Cerebellar cortex (tissue), 1 donor: Measurements from ENCODE around the gene KCNQ1OT1.

ENCODE experiments used
- DNase-seq: peaks from one replicate; pipeline ENCODE4 v3.0.0-alpha.2; 2015; ENCODE audit warnings: low spot score

Gene KCNQ1OT1

DNA sequence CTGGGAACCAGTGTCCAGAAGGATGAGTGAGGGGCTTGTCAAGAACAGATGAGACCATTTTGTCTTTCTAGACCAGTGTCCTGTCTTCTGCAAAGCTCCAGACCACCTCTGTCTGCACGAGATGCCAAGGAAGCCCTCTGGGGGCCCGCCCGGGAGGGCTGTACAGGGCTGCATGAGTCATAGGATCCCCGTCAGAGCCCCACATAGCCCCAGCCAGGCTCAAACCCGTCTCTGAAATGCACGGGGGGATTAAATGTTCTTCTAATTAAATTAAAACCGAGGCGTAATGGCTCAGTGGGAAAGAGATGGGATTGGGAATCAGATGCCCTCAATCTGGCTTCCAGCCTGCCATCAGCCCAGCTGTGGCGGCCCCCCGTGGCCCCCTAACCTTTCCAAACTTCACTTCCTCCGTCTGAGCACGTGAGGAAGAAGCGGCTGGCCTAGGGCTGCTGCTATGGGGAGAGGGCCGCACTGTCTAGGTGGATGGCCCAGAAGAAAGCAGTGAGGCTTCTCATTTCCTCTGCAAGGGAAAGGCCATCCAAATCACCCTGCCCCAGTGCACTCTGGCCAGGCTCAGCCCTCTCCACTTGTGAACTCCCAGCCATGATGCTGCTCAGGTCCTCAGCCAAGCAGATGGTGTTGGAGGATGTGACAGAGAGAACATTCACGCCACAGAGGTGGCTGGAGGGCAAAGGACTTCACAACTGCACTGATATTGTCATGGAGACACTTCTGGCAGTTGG, 32.8 kb downstream of the KCNQ1OT1 start:
- DNase-seq = no peak

DNA sequence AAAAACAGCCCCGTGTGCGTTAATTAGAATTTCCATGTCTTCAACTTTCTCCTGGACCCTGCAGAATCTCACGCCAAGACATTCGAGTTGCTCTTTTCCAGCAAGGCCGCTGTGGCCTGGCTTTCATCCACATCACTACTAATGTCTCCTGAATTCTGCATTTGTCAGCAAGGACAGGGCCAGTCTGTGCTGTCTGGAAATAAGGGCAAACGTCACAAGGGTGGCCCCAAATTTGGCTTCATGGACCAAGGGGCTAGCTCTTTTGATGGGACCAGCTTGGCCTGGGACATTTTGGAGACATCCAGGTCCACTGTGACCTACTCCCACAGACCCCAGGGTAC, 33.4 kb downstream of the KCNQ1OT1 start:
- no peak for DNase-seq

DNA sequence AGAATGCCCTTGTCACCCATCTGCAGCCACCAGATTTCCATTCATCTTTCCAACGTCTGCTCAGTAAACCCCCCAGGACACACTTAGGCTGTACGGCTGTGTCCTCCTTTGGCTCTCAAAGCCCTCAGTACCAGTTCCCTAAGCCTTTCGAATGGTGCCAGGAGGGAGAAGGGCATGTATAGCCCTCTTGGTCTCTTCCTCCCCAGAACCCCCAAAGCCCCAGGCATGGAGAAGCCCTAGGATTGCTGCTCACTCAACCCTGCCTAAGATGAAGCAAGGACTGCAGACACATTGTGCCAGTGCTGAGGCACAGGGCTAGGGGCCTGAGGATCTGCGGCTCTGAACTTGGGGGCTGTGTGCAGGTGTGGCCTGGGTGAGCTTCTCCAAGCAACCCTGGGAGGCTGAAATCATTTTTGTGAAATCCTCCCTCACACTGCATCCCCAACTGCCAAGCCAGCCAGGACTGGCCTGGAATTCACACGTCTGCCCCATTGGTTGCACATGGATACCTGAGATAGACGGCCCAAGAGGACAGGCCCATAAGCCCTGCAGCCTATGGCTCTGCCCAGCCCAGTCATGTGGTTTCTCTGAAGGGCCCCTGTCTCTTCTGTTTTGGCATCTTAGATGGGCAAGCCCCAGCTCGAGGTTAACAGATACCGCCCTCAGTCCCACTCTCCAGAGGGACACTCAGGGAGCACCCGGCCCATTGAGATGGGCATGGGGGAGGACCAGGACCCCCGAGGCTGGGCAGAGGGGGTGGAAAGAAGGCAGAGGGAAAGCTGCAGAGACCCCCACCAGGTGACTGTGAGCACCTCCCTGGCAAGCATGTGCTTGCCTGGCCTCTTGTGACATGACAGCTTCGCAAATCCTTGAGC, 34.0 kb downstream of the KCNQ1OT1 start:
- DNase-seq = no peak

DNA sequence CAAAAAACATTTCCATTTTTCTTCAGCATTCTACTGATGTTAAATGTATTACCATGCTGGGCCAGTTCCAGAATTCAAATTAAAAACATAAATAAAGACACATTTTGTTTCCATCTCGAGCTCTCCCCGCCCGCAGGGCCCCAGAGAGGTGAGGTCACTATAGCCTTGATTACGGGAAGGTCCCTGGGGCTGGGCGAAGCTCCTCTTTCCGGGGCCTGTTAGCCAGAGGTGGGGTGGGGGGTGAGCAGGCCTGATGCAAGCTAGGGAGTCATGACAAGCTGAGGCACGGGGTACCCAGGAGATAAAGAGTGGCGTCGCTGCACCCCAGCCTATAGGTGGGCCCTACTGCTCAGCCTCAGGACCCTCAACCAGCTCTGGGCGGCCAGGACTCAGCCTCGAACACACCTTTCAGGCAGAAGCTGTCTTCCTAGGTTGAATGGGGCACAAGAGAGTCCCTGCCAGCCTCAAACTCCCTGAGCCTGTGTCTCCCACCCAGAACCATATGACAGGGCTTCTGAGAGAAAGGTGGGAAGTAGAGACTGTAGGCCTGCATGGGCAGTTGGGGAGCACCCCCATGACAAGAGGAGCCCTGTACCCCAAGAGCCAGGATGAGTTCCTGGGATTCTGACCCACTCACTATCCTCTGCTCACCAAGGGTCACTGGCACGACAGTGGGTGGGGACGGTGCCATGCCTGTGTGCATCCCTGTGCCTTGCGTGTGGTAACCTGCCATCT, 34.8 kb downstream of the KCNQ1OT1 start:
- no peak for DNase-seq

DNA sequence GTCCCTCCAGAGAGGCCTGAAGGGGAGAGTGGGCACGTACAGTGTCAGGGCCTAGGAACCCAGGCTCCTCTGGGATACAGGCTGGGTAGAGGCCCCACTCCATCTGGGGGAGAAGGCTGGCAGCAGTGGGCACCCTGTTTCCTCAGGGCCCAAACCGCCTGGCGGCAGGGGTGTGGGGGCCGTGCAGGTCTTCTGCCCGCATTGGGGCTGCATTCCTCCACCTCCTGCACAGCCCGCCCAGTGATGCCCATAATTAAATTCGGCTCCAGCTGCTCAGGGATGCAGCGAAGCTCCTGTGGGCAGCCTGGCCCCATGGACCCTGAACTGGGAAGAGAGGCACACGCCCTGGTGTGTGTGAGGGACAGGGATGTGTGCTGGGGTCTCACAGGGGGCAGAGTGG, 35.4 kb downstream of the KCNQ1OT1 start:
- DNase-seq = no peak

DNA sequence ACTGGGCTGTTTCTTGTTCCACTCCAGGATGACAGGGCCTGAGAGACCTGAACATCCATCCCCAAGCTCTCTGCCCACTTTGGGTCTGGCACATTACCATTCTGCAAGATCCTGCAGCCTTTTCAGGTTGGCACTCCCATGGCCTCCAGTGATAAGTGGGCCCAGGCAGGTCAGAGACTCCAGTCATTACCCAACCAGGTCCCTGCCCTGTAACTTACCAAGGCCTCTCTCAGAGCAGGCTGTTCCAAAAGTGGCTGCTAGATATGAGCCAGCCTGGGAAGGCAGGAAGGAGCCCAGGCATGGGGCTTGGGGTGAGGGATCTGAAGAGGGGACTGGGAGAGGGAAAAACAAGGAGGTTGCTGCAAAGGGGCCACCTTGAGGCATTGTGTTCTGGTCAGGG, 35.9 kb downstream of the KCNQ1OT1 start:
- DNase-seq = no peak

DNA sequence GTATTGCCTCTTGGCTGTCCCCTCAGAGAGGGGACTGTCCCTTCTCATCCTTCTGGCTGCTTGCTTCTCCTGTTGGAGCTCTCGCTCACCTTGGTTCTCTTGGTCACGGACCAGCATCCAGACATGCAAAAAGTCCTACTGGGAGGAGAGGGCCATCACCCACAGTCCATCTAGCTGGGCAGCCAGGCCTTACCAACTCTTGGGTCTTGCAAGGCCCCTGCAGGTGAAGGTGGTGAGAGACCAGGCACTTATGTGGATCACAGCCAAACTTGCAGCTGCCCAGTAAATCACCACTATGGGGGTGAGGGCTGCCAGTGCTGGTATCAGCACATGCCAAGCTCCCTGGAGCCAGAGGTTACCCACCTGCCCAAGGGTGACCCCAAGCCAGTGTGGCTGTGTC, 36.3 kb downstream of the KCNQ1OT1 start:
- no peak for DNase-seq

DNA sequence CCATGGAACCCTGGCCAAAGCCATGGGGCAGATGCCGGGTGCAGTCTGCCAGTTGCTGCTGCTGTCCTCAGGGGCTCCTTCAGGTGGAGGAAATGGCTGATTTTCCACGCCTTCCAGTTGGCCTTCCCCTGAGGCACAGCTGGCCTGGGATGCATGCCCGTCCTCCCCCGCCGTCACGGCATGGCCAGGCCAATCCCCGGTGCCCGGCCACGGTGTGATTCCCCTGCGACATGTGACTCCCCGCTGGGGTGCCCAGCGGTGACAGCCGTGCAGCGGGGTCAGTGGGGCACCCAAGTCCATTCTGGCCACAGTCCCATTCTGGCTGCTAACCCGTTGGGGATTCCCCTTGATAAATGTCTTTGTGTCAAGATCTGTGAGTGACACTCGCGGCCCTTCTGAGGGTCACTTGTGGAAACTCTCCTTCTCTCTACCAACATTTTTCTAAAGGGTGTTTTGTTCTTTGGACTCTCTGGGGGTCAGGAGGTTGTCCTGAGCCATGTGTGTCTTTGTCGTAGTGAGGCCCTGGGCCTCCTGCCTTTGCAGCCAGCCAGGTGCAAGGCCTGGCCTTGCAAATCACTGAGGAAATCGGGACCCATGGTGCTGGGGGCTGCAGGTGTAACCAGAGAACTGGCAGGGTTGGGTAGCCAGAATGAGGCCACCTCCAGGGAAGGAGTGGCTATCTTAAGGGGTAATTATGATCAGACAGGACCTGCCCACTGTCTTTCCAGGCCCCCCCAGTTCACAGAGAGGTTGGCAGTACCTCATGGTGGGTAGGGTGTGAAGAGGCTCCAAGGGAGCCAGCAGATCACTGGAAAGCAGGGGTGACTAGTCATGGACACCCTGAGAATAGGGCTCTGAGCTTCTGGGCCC, 37.1 kb downstream of the KCNQ1OT1 start:
- DNase-seq = no peak

DNA sequence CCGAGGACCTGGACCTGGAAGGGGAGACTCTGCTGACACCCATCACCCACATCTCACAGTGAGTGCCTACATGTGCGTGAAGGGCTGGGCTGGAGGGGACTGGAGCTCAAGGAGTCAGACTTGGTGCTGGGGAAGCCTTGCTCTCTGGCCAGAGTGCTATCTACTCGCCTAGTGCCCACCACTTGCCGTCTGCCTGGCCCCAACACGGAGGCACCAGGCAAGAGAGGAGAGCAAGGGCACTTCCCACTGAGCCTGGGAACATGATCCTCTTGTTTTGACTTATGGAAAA, 37.8 kb downstream of the KCNQ1OT1 start:
- no peak for DNase-seq

DNA sequence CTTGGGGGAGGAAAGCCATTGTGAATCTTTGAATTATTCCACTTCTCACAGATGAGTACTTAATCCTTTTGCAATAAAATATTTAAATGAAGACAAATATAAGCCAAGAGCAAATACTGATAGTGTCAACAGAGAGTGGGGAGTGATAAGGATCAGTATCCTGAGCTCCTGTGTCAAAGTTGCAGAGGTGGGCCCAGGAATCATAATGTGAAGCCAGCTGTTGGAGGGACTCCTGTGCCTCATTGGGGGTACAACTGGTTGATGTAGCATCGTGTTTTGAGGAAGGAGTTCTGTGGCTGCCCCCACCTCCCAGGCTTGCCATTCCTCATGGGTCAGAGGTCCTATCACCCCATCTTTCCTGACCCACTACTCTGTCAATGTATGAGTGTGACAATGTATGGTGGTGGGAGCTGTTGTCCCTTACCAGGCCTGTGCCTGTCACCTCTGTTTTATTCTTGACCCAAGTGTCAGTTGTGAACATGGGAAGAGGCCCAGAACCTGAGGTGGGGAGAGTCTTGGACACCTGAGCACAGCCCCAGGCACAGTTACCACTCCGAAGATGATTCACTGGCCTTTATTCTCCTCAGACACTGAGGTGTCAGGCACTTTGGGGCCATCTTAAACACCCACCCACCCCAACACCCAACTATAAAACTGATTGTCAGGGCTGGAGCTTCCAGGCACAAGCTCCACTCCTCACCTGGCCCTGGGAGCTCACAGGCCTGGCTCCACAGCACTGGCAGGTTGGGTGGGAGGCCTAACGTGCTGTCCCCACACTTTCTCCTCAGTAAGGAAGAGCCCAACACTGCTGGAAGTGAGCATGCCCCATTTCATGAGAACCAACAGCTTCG, 38.4 kb downstream of the KCNQ1OT1 start:
- no peak for DNase-seq

DNA sequence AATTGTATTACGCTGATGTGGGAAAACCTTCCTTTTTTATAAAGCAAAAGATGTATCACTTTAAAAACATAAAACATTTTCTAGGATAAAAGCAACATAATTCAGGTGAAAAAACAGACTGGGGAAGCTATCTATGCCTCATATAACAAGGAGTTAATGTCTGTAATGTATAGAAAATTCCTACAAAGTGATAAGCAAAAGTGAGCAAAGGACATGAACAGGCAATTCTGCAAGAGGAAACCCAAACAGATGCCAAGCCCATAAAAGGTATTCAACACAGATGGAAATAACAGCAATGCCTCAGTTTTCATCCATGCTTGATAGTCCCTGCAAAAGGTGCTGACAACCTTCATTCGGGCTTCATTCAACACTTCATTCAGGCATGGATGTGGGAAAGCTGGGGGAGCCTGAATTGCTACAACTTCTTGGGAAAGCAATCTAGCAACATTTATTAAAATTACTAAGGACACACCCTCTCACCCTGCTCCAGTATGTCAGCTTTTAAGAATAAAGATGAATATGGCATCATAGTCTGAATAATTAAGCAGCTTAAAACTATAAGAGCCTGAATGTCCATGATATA, 39.3 kb downstream of the KCNQ1OT1 start:
- no peak for DNase-seq

DNA sequence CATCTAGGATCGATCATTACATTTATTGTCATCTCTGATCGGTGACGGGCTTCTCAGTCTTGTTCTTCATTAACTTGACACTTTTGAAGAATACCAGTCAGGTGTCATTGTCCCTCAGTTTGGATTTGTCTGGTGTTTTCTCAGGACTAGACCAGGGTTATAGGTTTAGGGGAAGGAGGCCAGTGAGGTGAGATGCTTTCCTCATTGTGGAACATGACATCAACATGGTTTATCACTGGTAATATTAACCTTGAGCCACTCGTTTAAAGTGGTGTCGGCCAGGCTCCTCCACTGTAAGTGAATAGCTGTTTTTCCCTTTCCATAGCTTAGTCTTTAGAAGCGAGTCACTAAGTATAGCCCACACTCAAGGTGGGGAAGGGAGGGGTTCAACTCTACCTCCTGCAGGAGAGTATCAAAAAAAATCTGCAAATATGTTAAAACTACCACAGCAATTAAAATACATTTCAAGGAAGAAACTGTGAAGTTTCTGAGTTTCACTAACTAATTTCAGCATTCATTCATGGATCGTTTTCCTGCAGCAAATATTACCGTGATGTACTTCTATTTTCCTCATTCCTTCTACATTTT, 42.0 kb downstream of the KCNQ1OT1 start:
- DNase-seq = no peak

DNA sequence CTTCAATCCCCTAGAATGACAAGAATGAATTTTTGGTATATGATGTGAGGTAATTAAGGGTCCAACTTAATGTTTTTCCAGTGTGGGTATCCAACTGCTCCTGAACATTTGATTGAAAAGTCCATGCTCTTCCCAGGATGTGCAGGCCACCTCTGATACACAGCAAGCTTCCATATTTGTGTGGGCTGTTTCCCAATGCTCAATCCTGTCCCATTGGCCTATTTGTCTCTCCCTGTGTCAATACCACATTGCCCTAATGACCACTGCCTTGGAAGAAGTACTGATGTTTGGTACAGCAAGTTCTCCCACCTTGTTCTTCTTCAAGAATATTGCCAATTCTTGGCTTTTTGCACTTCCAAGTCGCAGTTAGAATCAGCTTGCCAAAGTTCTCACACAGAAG, 42.9 kb downstream of the KCNQ1OT1 start:
- DNase-seq = no peak

DNA sequence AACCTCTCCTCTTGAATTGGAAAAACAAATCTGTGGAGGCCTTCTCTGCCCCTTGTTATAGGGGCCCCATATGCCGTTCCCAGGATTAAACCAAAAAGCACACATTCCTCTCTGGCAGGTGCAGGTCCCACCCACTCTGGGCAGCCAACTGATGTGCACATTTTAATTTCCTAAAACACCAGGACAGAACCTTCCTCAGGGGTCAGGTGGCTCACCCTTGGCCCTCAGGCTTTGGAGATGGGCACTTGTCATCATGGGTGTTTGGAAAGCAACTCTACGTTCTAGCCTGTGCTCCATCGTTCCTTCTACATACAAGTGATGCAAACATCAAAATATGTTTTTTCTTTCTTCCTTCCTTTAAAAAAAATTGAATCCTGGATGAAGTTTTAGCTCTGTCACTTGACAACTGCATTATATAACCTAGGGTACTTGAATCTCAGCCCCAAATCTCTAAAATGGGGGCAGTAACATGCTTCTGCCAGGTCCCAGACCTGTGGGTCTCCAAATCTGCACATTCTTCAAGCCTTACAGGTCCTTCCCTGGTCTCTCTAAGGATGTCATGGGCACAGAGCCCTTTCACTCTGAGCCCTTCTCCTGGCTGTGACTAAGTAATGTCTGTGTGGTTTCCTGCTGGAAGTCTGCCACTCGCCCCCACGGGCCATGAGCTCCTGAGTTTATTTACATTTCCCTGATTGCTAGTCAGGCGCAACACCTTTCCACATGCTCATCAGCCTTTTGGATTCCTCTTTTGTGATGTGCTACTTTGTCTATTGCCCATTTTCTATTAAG, 43.8 kb downstream of the KCNQ1OT1 start:
- no peak for DNase-seq

DNA sequence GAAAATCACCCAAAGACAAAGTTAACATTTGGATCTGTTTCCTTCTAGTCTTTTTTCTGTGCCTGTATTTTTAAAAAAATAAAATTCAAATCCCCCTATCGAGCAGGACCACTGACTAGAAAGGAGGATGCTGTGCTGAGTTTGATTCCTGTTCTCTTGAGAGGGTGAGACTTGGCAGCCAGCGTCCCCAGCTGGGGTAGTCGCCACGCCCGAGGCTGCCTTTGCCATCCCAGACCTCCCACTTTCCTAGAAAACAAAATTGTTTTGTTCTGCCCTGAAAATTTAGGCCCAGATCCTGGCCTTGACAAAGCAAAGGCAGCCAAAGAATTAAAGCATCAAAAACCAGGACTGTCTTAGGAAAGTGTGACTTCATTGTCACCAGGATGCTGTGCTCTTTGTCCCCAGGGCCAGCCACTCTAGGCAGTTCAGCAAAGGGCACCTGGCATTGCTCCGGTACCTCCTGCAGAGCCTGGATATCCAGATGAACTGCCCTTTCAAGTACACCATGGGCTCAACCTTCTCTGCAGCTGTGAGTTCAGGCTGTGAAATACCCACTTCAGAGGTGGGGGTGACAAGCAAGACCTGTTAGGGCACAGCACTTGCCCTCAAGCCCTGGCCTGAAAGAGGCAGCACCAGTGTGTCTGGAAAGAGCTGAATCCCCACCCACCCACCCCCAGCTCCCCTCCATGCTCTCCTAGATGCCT, 44.6 kb downstream of the KCNQ1OT1 start:
- DNase-seq = no peak

DNA sequence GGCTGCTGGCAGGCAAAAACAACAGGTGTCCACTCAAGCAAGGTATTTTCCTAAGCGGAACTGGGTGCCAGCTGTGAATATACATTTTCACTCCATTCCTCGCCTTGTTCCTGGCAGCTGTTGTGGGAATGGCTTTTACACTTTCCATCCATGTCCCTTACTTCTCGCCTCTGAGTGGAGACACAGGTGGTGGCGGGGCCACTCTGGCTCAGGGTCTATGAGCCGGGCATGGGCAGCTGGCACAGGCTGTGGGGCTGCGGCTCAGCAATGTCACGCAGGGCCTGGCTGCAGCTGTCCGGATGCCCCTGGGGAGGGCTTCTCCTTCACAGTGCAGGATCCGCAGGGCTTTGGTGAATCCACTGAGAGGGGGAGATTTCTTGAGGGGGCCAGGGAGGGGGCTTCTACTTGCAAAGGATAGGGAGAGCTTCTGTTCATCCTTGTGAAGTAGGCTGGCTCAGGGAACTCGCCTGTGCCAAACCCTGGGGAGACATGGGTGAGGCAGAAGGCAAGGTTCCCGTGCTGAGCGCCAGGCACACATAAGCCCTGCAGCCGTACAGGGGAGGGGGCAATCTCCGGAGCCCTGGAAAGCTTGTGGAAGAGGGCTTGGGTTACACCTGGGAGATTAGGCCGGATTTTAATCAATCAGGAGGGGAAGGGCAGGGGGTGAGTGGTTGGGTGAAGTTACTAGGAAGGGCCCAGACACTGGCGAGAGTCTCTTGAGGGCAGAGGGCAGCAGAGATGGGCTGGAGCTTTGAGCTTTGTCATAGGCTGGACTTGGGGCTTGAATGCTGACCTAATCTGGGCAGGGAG, 45.7 kb downstream of the KCNQ1OT1 start:
- no peak for DNase-seq

DNA sequence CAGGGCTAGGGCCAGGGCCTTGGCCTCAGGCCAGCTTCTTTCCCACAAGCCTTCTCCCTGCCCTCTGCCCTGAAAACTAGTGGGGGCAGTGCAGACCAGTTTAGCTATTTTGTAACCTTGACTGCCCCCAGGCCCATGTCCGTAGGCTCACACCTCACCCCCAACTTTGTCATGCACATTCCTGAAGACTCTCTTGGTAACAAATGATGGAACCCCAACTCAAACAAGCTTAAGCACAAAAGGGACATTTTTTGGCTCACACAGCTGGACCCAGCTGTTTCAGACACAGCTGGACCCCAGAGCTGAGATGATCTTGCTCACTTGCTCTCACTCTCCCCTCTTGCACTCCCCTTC, 46.6 kb downstream of the KCNQ1OT1 start:
- DNase-seq = no peak
